Mesenchymal stem cell (in vitro differentiated cells and primary cell): ENCODE results near the gene PGK1.
"Not testable (repeated sequence)": the region's sequence is repeated elsewhere in the genome, so short reads cannot be mapped to it uniquely, and the experiment has no call there.

Experiments used
- DNase-seq: peaks from one replicate; pipeline ENCODE4 v3.0.0-alpha.2; 2013
- H2AFZ ChIP-seq: one replicate; pipeline ENCODE4 v1.6.1; 2013; ENCODE audit warnings: low read depth, mild to moderate bottlenecking, control low read depth, inconsistent platforms, low read length, moderate library complexity
- H2AK5ac ChIP-seq: 2 replicates; pipeline ENCODE4 v1.6.1; 2013; ENCODE audit warnings: low read length, moderate library complexity, mild to moderate bottlenecking, inconsistent platforms; ENCODE audit not compliant: severe bottlenecking
- H2BK120ac ChIP-seq: one replicate; pipeline ENCODE4 v1.6.1; 2013; ENCODE audit warnings: low read depth, mild to moderate bottlenecking, inconsistent platforms, low read length, moderate library complexity
- H2BK12ac ChIP-seq, 2 experiments: one replicate each; pipeline ENCODE4 v1.6.1; 2013; ENCODE audit warnings: inconsistent platforms in 2 of 2, low read length in 2 of 2, mild to moderate bottlenecking in 2 of 2, moderate library complexity in 2 of 2, control low read depth in 1 of 2
- H2BK15ac ChIP-seq: one replicate; pipeline ENCODE4 v1.6.1; 2013; ENCODE audit warnings: mild to moderate bottlenecking, low read depth, inconsistent platforms; ENCODE audit not compliant: poor library complexity, severe bottlenecking
- H2BK5ac ChIP-seq: 2 replicates; pipeline ENCODE4 v1.6.1; 2013; ENCODE audit warnings: low read depth, mild to moderate bottlenecking, low read length, control low read depth, inconsistent platforms; ENCODE audit not compliant: poor library complexity, severe bottlenecking
- H3K14ac ChIP-seq, 2 experiments: one replicate each; pipeline ENCODE4 v1.6.1; 2013; ENCODE audit warnings: inconsistent platforms in 2 of 2, low read length in 2 of 2, control low read depth in 1 of 2, mild to moderate bottlenecking in 1 of 2, moderate library complexity in 1 of 2
- H3K18ac ChIP-seq, 2 experiments: one replicate each; pipeline ENCODE4 v1.6.1; 2013; ENCODE audit warnings: inconsistent platforms in 2 of 2, low read length in 2 of 2, control low read depth in 1 of 2, low read depth in 1 of 2, mild to moderate bottlenecking in 1 of 2
- H3K23ac ChIP-seq, 2 experiments: one replicate each; pipeline ENCODE4 v1.6.1; 2013; ENCODE audit warnings: inconsistent platforms in 2 of 2, low read length in 2 of 2, mild to moderate bottlenecking in 2 of 2, moderate library complexity in 2 of 2, control low read depth in 1 of 2
- H3K27ac ChIP-seq: 2 replicates; pipeline ENCODE4 v1.5.1; 2013; ENCODE audit warnings: mild to moderate bottlenecking, moderate library complexity, low read length, control low read depth, inconsistent platforms; ENCODE audit not compliant: poor library complexity, severe bottlenecking
- H3K27me3 ChIP-seq, 2 experiments: 2 replicates each; pipeline versions ENCODE4 v1.6.1 to v1.7.0; 2013; ENCODE audit warnings: low read length in 2 of 2, mild to moderate bottlenecking in 2 of 2, moderate library complexity in 2 of 2, control low read depth in 1 of 2, inconsistent platforms in 1 of 2; ENCODE audit not compliant: control insufficient read depth in 1 of 2, insufficient read depth in 1 of 2
- H3K36me3 ChIP-seq, 2 experiments: 2 replicates each; pipeline versions ENCODE4 v1.6.1 to v1.7.0; 2013; ENCODE audit warnings: low read length in 2 of 2, control low read depth in 1 of 2, inconsistent platforms in 1 of 2, low read depth in 1 of 2, mild to moderate bottlenecking in 1 of 2; ENCODE audit not compliant: insufficient read depth in 2 of 2, control insufficient read depth in 1 of 2
- H3K4ac ChIP-seq, 2 experiments: one replicate each; pipeline ENCODE4 v1.6.1; 2013; ENCODE audit warnings: inconsistent platforms in 2 of 2, low read length in 2 of 2, mild to moderate bottlenecking in 2 of 2, moderate library complexity in 2 of 2, control low read depth in 1 of 2, low read depth in 1 of 2
- H3K4me1 ChIP-seq: 2 replicates; pipeline ENCODE4 v1.6.1; 2013; ENCODE audit warnings: low read depth, low read length, control low read depth; ENCODE audit not compliant: control insufficient read depth, insufficient read depth
- H3K4me2 ChIP-seq: 2 replicates; pipeline ENCODE4 v1.6.1; 2013; ENCODE audit warnings: low read length, mild to moderate bottlenecking, inconsistent platforms; ENCODE audit not compliant: poor library complexity, severe bottlenecking
- H3K4me3 ChIP-seq, 2 experiments: 2 replicates each; pipeline versions ENCODE4 v1.5.1 to v1.7.0; 2013; ENCODE audit warnings: low read length in 2 of 2, mild to moderate bottlenecking in 2 of 2, control low read depth in 1 of 2, low read depth in 1 of 2; ENCODE audit not compliant: insufficient read depth in 1 of 2
- H3K79me1 ChIP-seq: replicated peaks from 2 replicates; pipeline ENCODE4 v1.6.1; 2013; ENCODE audit warnings: mild to moderate bottlenecking, control low read depth, low read length, inconsistent platforms; ENCODE audit not compliant: poor library complexity, severe bottlenecking
- H3K9ac ChIP-seq: 2 replicates; pipeline ENCODE4 v1.7.0; 2013; ENCODE audit warnings: mild to moderate bottlenecking, low read length, moderate library complexity
- H3K9me3 ChIP-seq: 2 replicates; pipeline ENCODE4 v1.7.0; 2013; ENCODE audit warnings: mild to moderate bottlenecking, low read length; ENCODE audit not compliant: control insufficient read depth
- H4K8ac ChIP-seq: one replicate; pipeline ENCODE4 v1.6.1; 2013; ENCODE audit warnings: inconsistent platforms, mild to moderate bottlenecking, low read length, moderate library complexity
- H4K91ac ChIP-seq: one replicate; pipeline ENCODE4 v1.6.1; 2013; ENCODE audit warnings: mild to moderate bottlenecking, low read length, inconsistent platforms
- WGBS: methylation state at CpG from one replicate; pipeline ENCODE4 v1.1.7; 2013; ENCODE audit warnings: mixed read lengths; 5-methylcytosine and 5-hydroxymethylcytosine counted together

Gene PGK1

DNA sequence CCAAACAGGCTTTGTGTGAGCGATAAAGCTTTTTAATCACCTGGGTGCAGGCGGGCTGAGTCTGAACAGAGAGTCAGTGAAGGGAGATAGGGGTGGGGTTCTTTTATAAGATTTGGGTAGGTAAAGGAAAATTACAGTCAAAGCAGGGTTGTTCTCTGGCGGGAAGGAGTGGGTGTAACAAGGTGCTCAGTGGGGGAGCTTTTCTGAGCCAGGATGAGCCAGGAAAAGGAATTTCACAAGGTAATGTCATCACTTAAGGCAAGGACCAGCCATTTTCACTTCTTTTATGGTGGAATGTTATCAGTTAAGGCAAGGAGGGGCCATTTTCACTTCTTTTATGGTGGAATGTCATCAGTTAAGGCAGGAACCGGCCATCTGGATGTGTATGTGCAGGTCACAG is 56.7 kb downstream of the PGK1 start:
- H3K4me1 ChIP-seq, H3K9me3 ChIP-seq, H3K18ac ChIP-seq, H3K23ac ChIP-seq, H3K9ac ChIP-seq, H2BK120ac ChIP-seq, H4K91ac ChIP-seq, H3K79me1 ChIP-seq, H3K27ac ChIP-seq, H2BK15ac ChIP-seq, H3K27me3 ChIP-seq, H2BK12ac ChIP-seq, H2BK5ac ChIP-seq, H3K4me2 ChIP-seq, DNase-seq, H2AK5ac ChIP-seq, H3K36me3 ChIP-seq, H4K8ac ChIP-seq, H3K4me3 ChIP-seq, H3K4ac ChIP-seq, H2AFZ ChIP-seq, H3K14ac ChIP-seq: not testable (repeated sequence)
- WGBS, result 61% methylated on average over 4 of the region's 4 CpGs

DNA sequence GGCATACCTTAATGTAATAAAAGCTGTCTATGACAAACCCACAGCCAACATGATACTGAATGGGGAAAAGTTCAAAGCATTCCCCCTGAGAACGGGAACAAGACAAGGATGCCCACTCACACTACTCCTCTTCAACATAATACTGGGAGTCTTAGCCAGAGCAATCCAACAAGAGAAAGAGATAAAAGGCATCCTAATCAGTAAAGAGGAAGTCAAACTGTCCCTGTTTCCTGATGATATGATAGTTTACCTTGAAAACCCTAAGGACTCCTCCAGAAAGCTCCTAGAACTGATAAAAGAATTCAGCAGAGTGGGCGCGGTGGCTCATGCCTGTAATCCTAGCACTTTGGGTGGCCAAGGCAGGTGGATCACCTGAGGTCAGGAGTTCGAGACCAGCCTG is 59.1 kb downstream of the PGK1 start:
- not testable (repeated sequence) for H3K9ac ChIP-seq, H3K4me2 ChIP-seq, H3K4me1 ChIP-seq, DNase-seq, H4K8ac ChIP-seq, H4K91ac ChIP-seq, H3K79me1 ChIP-seq, H2BK15ac ChIP-seq, H2BK120ac ChIP-seq, H2BK5ac ChIP-seq, H2BK12ac ChIP-seq, H3K4me3 ChIP-seq, H3K4ac ChIP-seq, H3K27me3 ChIP-seq, H3K14ac ChIP-seq, H3K18ac ChIP-seq, H3K9me3 ChIP-seq, H3K23ac ChIP-seq, H3K27ac ChIP-seq, H3K36me3 ChIP-seq, H2AFZ ChIP-seq, H2AK5ac ChIP-seq
- WGBS, result 78% methylated on average over 3 of the region's 4 CpGs

DNA sequence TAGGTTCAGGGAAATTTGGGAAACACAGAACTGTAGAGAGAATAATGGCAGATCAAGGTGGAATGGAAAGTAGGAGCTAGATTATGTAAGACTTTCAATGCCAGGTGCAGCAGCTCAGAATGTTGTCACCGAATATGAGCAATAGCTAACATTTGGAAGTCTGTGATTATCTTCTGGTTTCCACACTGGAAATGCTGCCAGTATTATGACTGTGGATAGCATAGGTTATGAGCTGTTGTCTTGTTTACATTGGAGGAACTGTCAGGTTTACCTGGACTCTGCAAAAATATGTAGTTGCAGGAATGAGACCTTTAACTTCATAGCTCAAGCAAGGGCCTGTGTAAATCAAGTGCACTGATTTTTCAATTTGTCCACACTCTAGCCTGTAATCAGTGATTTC is 61.4 kb downstream of the PGK1 start:
- Histone ChIP-seq H2AFZ (no peak overlapping the region), H3K9ac (no peak overlapping the region), H3K4ac (no peak overlapping the region), H3K36me3 (no peaks in the 10 kb centered on the region), H3K9me3 (no peaks in the 10 kb centered on the region), H3K4me3 (no peak overlapping the region), H3K18ac (no peak overlapping the region), H3K23ac (no peak overlapping the region), H3K4me2 (no peak overlapping the region), H2BK15ac (no peak overlapping the region), H2AK5ac (no peak overlapping the region), H2BK120ac (no peak overlapping the region), H3K27me3 (no peaks in the 10 kb centered on the region), H2BK5ac (no peak overlapping the region), H3K79me1 (no peaks in the 10 kb centered on the region), H3K27ac (no peak overlapping the region), H4K8ac (no peak overlapping the region), H3K4me1 (no peaks in the 10 kb centered on the region), H2BK12ac (no peak overlapping the region), H3K14ac (no peak overlapping the region), H4K91ac (no peak overlapping the region)
- no peak for DNase-seq
- 91% methylated on average over 1 of the region's 1 CpG for WGBS

DNA sequence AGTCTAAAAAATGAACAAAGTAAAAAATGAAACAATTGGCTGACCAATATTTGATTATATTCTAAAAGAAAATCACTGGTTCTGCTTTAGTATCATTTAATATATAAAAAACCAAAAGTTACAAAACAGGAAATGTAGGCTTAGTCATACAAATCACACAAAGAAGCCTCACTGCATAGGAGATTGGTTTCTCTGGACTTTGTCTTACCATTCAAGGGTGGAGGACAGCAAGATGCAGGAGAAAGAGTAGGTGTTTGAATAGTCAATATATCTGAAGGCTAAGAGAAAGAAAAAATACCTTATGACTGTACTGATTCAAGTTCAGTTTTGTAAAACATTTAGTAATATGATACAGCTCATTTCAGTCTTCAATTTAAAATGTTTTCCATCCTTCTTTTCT is 64.0 kb downstream of the PGK1 start:
- no peak overlapping the region for H3K4ac ChIP-seq
- H2AK5ac ChIP-seq, result no peak overlapping the region
- no peaks in the 10 kb centered on the region for H3K79me1 ChIP-seq
- no peak overlapping the region for H2BK120ac ChIP-seq
- no peak overlapping the region for H3K9ac ChIP-seq
- no peaks in the 10 kb centered on the region for H3K4me1 ChIP-seq
- no peak for DNase-seq
- H4K8ac ChIP-seq, result no peak overlapping the region
- no peaks in the 10 kb centered on the region for H3K27me3 ChIP-seq
- no peaks in the 10 kb centered on the region for H3K36me3 ChIP-seq
- no peak overlapping the region for H3K18ac ChIP-seq
- no peak overlapping the region for H2BK15ac ChIP-seq
- no peak overlapping the region for H4K91ac ChIP-seq
- H3K9me3 ChIP-seq, result peaks cover 4% of the 10 kb centered on the region
- no peak overlapping the region for H3K27ac ChIP-seq
- H3K14ac ChIP-seq, result no peak overlapping the region
- H3K23ac ChIP-seq, result no peak overlapping the region
- no peak overlapping the region for H2BK12ac ChIP-seq
- H2AFZ ChIP-seq, result no peak overlapping the region
- H2BK5ac ChIP-seq, result no peak overlapping the region
- no peak overlapping the region for H3K4me3 ChIP-seq
- no peak overlapping the region for H3K4me2 ChIP-seq
